ENCODE results near the gene POLA2.

GRCh38 chr11:65260756-65261590 lies 789 bp upstream of the POLA2 start:
- TF ChIP-seq SUZ12 (IDR thresholded peaks at IDR 0.05; ENCODE audit: extremely low read depth, insufficient read depth, insufficient read length) (no peak), YY1 (IDR thresholded peaks at IDR 0.05; ENCODE audit: insufficient read depth, insufficient read length) (no peak)
